Measurements from ENCODE around the gene ANKRD65.

- TF ChIP-seq CTCF (conservative IDR thresholded peaks at IDR 0.05; ENCODE audit: low read depth, low read length) = peak; percentile 97
- no peak for TF ChIP-seq EZH2phosphoT487 (IDR thresholded peaks at IDR 0.05; ENCODE audit: borderline replicate concordance, low read length)
Observed at GRCh38 chr1:1402072-1402900, 18.8 kb downstream of the ANKRD65 start.
